ENCODE measurements around the gene INSR. TPM values are rescaled to one million over a fixed set of nuclear protein-coding genes. Genes with fewer than 3 reads are reported as not detected.
"Not testable (repeated sequence)": the region's sequence is repeated elsewhere in the genome, so short reads cannot be mapped to it uniquely, and the experiment has no call there.

Gene INSR
- total and polyA plus RNA-seq, 5 donors = 17.3 to 58.6 (median 53.0) TPM

GRCh38 chr19:7083076-7083956, 210.9 kb downstream of the INSR start:
- peaks cover 41% of the 10 kb centered on the region for H3K9me3 ChIP-seq (ENCODE audit: control insufficient read depth, low read length)
- intact Hi-C loops (cut with DNase I) = no loop called here

DNA sequence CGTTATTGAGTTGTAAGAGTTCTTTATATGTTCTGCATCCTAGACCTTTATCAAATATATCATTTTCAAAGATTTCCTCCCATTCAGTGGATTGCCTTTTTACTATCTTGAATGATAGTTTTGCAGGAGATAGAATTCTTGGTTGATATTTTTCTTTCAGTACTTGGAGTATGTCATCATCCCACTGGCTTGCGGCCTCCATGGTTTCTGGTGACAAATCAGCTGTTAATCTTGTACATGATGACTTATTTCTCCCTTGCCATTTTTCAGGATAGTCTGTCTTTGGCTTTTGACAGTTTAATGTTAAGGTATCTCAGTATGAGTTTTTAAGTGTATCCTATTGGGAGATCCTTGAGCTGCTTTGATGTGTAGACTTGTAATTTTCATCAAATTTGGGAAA, 216.2 kb downstream of the INSR start:
- no peaks in the 10 kb centered on the region for H3K4me1 ChIP-seq (ENCODE audit: control insufficient read depth, insufficient read depth, low read length)
- H3K9me3 ChIP-seq (ENCODE audit: control insufficient read depth, low read length) = peaks cover 29% of the 10 kb centered on the region
- intact Hi-C loops (cut with DNase I) = no loop called here
- 97% methylated on average over 2 of the region's 2 CpGs for WGBS
- H3K27me3 ChIP-seq (ENCODE audit: control insufficient read depth, insufficient read depth) = no peaks in the 10 kb centered on the region
- no peak for ATAC-seq
- DNase-seq = no peak
- H3K4me3 ChIP-seq (ENCODE audit: low read length) = no peak overlapping the region
- no peak overlapping the region for H3K27ac ChIP-seq (ENCODE audit: low read length)

More at GRCh38 chr19:7083076-7083956, 210.9 kb downstream of the INSR start:
- Histone ChIP-seq H3K27me3 (ENCODE audit: control insufficient read depth, insufficient read depth) (no peaks in the 10 kb centered on the region), H3K4me1 (ENCODE audit: control insufficient read depth, insufficient read depth, low read length) (no peaks in the 10 kb centered on the region), H3K4me3 (ENCODE audit: low read length) (peak overlapping the region; percentile 33), H3K27ac (ENCODE audit: low read length) (no peak overlapping the region)
- no peak for ATAC-seq
- DNase-seq = no peak
- WGBS = 98% methylated on average over 15 of the region's 15 CpGs

DNA sequence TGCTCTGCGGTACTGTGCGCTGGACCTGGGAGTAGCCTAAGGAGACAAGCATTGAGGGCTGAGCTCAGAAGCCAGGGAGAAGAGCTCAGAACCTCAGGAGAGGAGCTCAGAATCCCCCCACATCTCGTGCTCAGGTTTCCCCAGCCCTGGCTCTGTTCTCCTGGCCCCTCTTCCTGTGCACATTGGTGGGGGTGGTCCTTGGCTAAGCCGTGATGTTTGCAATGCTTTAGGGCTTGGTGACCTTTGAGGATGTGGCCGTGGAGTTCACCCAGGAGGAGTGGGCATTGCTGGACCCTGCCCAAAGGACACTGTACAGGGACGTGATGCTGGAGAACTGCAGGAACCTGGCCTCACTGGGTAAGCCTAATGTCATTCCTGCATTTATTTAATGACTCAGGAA, 218.1 kb downstream of the INSR start:
- DNase-seq (no peak), ATAC-seq (no peak)
- intact Hi-C loops (cut with DNase I) = no loop called here
- Histone ChIP-seq H3K27ac (ENCODE audit: low read length) (no peak overlapping the region), H3K4me1 (ENCODE audit: control insufficient read depth, insufficient read depth, low read length) (no peaks in the 10 kb centered on the region), H3K27me3 (ENCODE audit: control insufficient read depth, insufficient read depth) (no peaks in the 10 kb centered on the region), H3K9me3 (ENCODE audit: control insufficient read depth, low read length) (peaks cover 22% of the 10 kb centered on the region), H3K4me3 (ENCODE audit: low read length) (no peak overlapping the region)
- 98% methylated on average over 6 of the region's 6 CpGs for WGBS

DNA sequence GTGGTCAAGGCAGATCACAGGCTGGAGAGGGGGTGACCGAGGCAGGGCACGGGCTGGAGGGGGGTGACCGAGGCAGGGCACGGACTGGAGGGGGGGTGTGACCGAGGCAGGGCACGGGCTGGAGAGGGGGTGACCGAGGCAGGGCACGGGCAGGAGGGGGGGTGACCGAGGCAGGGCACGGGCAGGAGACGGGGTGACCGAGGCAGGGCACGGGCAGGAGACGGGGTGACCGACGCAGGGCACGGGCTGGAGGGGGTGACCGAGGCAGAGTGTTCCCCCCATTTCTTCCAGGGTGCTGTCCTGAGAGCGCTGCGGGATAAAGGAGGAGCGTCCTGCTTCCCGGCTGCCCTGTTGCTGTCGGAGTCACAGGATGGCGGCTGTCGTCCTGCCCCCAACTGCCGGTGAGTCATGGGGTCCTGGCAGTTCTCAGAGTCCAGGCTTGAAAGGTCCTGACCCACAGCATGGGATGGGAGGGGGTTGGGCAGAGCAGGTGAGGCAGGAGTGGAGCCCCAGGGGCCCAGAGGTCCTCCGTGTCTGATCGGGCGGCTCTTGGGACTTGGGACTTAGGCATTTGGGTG, 219.4 kb downstream of the INSR start:
- Histone ChIP-seq H3K9me3 (ENCODE audit: control insufficient read depth, low read length) (peaks cover 11% of the 10 kb centered on the region), H3K4me3 (ENCODE audit: low read length) (no peak overlapping the region), H3K27me3 (ENCODE audit: control insufficient read depth, insufficient read depth) (no peaks in the 10 kb centered on the region), H3K4me1 (ENCODE audit: control insufficient read depth, insufficient read depth, low read length) (peaks cover 3% of the 10 kb centered on the region), H3K27ac (ENCODE audit: low read length) (no peak overlapping the region)
- 98% methylated on average over 29 of the region's 29 CpGs for WGBS
- DNase-seq (no peak), ATAC-seq (no peak)
- intact Hi-C loops (cut with DNase I) = no loop called here

GRCh38 chr19:7072541-7072940, 221.7 kb downstream of the INSR start:
- DNase-seq = no peak
- Histone ChIP-seq H3K4me3 (ENCODE audit: low read length) (no peak overlapping the region), H3K9me3 (ENCODE audit: control insufficient read depth, low read length) (peaks cover 8% of the 10 kb centered on the region), H3K27ac (ENCODE audit: low read length) (no peak overlapping the region), H3K4me1 (ENCODE audit: control insufficient read depth, insufficient read depth, low read length) (peaks cover 3% of the 10 kb centered on the region), H3K27me3 (ENCODE audit: control insufficient read depth, insufficient read depth) (no peaks in the 10 kb centered on the region)
- intact Hi-C loops (cut with DNase I) = no loop called here
- no peak for ATAC-seq
- WGBS = 96% methylated on average over 6 of the region's 6 CpGs

GRCh38 chr19:7069904-7070226, 224.3 kb downstream of the INSR start:
- DNase-seq (no peak), ATAC-seq (no peak)
- WGBS = under 1% methylated on average over 12 of the region's 12 CpGs
- H3K27ac ChIP-seq (ENCODE audit: low read length) = no peak overlapping the region
- H3K27me3 ChIP-seq (ENCODE audit: control insufficient read depth, insufficient read depth) = no peaks in the 10 kb centered on the region
- H3K4me3 ChIP-seq (ENCODE audit: low read length) = peak overlapping the region; percentile 86
- peaks cover 3% of the 10 kb centered on the region for H3K4me1 ChIP-seq (ENCODE audit: control insufficient read depth, insufficient read depth, low read length)
- H3K9me3 ChIP-seq (ENCODE audit: control insufficient read depth, low read length) = peaks cover 2% of the 10 kb centered on the region
- intact Hi-C loops (cut with DNase I) = no loop called here

- Histone ChIP-seq H3K27me3 (ENCODE audit: control insufficient read depth, insufficient read depth) (no peaks in the 10 kb centered on the region), H3K9me3 (ENCODE audit: control insufficient read depth, low read length) (peaks cover 2% of the 10 kb centered on the region), H3K27ac (ENCODE audit: low read length) (peak within 1 kb of the TSS; percentile 49), H3K4me3 (ENCODE audit: low read length) (peak within 1 kb of the TSS; percentile 86), H3K4me1 (ENCODE audit: control insufficient read depth, insufficient read depth, low read length) (peaks cover 3% of the 10 kb centered on the region)
- DNase-seq (peak; percentile 99 to 100 (median 100)), ATAC-seq (peak; percentile 100)
- 1% methylated on average over 56 of the region's 56 CpGs for WGBS
- intact Hi-C loops (cut with DNase I) = no loop called here
Observed at GRCh38 chr19:7069042-7069903, 224.9 kb downstream of the INSR start, which contains the start of gene ZNF557. ZNF557 (plus strand) TSS chr19:7069703; CDS start chr19:7075075, 5,372 bp downstream.

DNA sequence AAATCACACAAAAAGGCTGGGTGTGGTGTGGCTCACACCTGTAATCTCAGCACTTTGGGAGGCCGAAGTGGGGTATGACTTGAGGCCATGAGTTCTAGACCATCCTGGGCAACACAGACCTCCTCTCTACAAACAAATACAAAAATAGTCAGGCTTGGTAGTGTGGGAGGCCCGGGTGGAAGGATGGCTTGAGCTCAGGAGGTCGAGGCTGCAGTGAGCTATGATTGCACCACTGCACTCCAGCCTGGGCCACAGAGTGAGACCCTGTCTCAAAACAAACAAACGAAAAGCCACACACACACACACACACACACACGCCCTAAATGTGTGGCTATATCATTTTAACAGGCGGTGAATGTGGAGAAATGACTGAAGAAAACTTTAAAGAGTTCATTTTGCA, 225.6 kb downstream of the INSR start:
- DNase-seq = no peak
- intact Hi-C loops (cut with DNase I) = no loop called here
- no peak overlapping the region for H3K27ac ChIP-seq (ENCODE audit: low read length)
- ATAC-seq = no peak
- no peaks in the 10 kb centered on the region for H3K27me3 ChIP-seq (ENCODE audit: control insufficient read depth, insufficient read depth)
- H3K9me3 ChIP-seq (ENCODE audit: control insufficient read depth, low read length) = peaks cover 2% of the 10 kb centered on the region
- 88% methylated on average over 6 of the region's 6 CpGs for WGBS
- H3K4me1 ChIP-seq (ENCODE audit: control insufficient read depth, insufficient read depth, low read length) = peaks cover 3% of the 10 kb centered on the region
- H3K4me3 ChIP-seq (ENCODE audit: low read length) = no peak overlapping the region

GRCh38 chr19:7067716-7068115, 226.5 kb downstream of the INSR start:
- H3K4me1 ChIP-seq (ENCODE audit: control insufficient read depth, insufficient read depth, low read length) = peaks cover 3% of the 10 kb centered on the region
- no peak for DNase-seq
- H3K27ac ChIP-seq (ENCODE audit: low read length) = no peak overlapping the region
- no peak overlapping the region for H3K4me3 ChIP-seq (ENCODE audit: low read length)
- WGBS = 80% methylated on average over 2 of the region's 2 CpGs
- ATAC-seq = no peak
- peaks cover 2% of the 10 kb centered on the region for H3K9me3 ChIP-seq (ENCODE audit: control insufficient read depth, low read length)
- intact Hi-C loops (cut with DNase I) = no loop called here
- H3K27me3 ChIP-seq (ENCODE audit: control insufficient read depth, insufficient read depth) = no peaks in the 10 kb centered on the region

DNA sequence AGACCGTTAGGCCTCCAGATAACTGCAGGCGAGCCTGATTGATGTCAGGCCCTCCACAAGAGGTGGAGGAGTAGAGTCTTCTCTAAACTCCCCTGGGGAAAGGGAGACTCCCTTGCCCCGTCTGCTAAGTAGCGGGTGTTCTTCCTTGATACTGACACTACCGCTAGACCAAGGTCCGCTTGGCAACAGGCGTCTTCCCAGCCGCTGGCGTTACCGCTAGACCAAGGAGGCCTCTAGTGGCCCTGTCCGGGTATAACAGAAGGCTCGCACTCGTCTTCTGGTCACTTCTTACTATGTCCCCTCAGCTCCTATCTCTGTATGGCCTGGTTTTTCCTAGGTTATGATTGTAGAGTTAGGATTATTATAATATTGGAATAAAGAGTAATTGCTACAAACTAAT, 227.1 kb downstream of the INSR start:
- H3K4me1 ChIP-seq (ENCODE audit: control insufficient read depth, insufficient read depth, low read length); intact Hi-C loops (cut with DNase I); H3K4me3 ChIP-seq (ENCODE audit: low read length); H3K27me3 ChIP-seq (ENCODE audit: control insufficient read depth, insufficient read depth); H3K27ac ChIP-seq (ENCODE audit: low read length); H3K9me3 ChIP-seq (ENCODE audit: control insufficient read depth, low read length); ATAC-seq: not testable (repeated sequence)
- WGBS = 47% methylated on average over 13 of the region's 13 CpGs
- peak in 1 of 3 donors; percentile 44 for DNase-seq
